GM12878 (cell line): ENCODE data around the gene CNTNAP2. TPM values are rescaled to one million over a fixed set of nuclear protein-coding genes. Genes with fewer than 3 reads are reported as not detected.

Source experiments
- ATAC-seq: fragments of 200-7000 bp; cut with Tn5 transposase; 3 replicates; pipeline ENCODE4 v1.9.1; 2020; ENCODE audit warnings: mild to moderate bottlenecking, moderate library complexity
- BruUV-seq: library from RNA; stranded (reverse); fragments of 400-500 nt; replicated peaks from 2 replicates; lab custom pipeline; 2021; lab: Mats Ljungman, UMichigan
- CTCF ChIA-PET: fragments of 300-600 bp; sonication (Branson Sonifier 250); formaldehyde crosslinking; extraction: SDS; loops from one replicate; lab custom pipeline; 2021; ENCODE audit warnings: inconsistent platforms; lab: Yijun Ruan, JAX
- POLR2A ChIA-PET: fragments of 350-600 bp; formaldehyde crosslinking; extraction: SDS; loops from one replicate; lab custom pipeline; 2021; ENCODE audit warnings: inconsistent platforms; lab: Charles Lee
- RAD21 ChIA-PET: fragments of 300-600 bp; sonication (Branson Sonifier 250); formaldehyde crosslinking; loops from one replicate; lab custom pipeline; 2023; ENCODE audit warnings: antibody characterized with exemption; ENCODE audit not compliant: unreplicated experiment; lab: Charles Lee
- SMC1A ChIA-PET: fragments of 300-600 bp; sonication (Branson Sonifier 250); formaldehyde crosslinking; loops from one replicate; lab custom pipeline; 2023; ENCODE audit not compliant: unreplicated experiment, uncharacterized antibody; lab: Charles Lee
- DNase-seq: peaks from one replicate; pipeline ENCODE4 v3.0.0-alpha.2; 2011; ENCODE audit warnings: low read depth, low spot score
- FAIRE-seq: peaks from 3 replicates; lab custom pipeline; 2011; peaks lifted over from hg19 to GRCh38; lab: Jason Lieb, UNC
- H2AFZ ChIP-seq: 2 replicates; pipeline ENCODE4 v1.6.0; 2011; ENCODE audit warnings: low read depth, low read length, control low read depth; ENCODE audit not compliant: control insufficient read depth
- H3K27ac ChIP-seq: 2 replicates; pipeline ENCODE4 v1.5.1; 2011; ENCODE audit warnings: control low read depth; ENCODE audit not compliant: control insufficient read depth, insufficient read depth
- H3K27me3 ChIP-seq, 2 experiments: replicated peaks in 1 of 2; 2 replicates each; pipeline versions ENCODE4 v1.6.0 to v1.6.1; 2011; ENCODE audit warnings: low read length in 1 of 2; ENCODE audit not compliant: control insufficient read depth in 2 of 2, insufficient read depth in 2 of 2
- H3K36me3 ChIP-seq, 2 experiments: 2 replicates each; pipeline ENCODE4 v1.5.1; 2011; ENCODE audit warnings: low read length in 1 of 2; ENCODE audit not compliant: control insufficient read depth in 2 of 2, insufficient read depth in 2 of 2
- H3K4me1 ChIP-seq: 2 replicates; pipeline ENCODE4 v1.6.1; 2011; ENCODE audit warnings: mild to moderate bottlenecking, low read length, moderate library complexity, mixed read lengths; ENCODE audit not compliant: control insufficient read depth, insufficient read depth
- H3K4me2 ChIP-seq: 2 replicates; pipeline ENCODE4 v1.6.0; 2011; ENCODE audit warnings: control low read depth; ENCODE audit not compliant: control insufficient read depth, insufficient read depth
- H3K4me3 ChIP-seq: fragments of 200-600 bp; sonication (generic); 2 replicates; pipeline ENCODE4 v1.5.1; 2016
- H3K79me2 ChIP-seq: 2 replicates; pipeline ENCODE4 v1.6.0; 2011; ENCODE audit warnings: low read length; ENCODE audit not compliant: control insufficient read depth, insufficient read depth
- H3K9ac ChIP-seq: 2 replicates; pipeline ENCODE4 v1.8.0; 2011; ENCODE audit warnings: low read length, control low read depth, mixed read lengths; ENCODE audit not compliant: control insufficient read depth, insufficient read depth
- H3K9me3 ChIP-seq: replicated peaks from 3 replicates; pipeline ENCODE4 v1.5.1; 2011; ENCODE audit warnings: mild to moderate bottlenecking, low read length; ENCODE audit not compliant: control insufficient read depth, insufficient read depth
- H4K20me1 ChIP-seq: 2 replicates; pipeline ENCODE4 v1.6.0; 2011; ENCODE audit not compliant: control insufficient read depth, insufficient read depth
- CBX5 ChIP-seq: sonication (generic); IDR thresholded peaks from 2 replicates; pipeline ENCODE4 v1.6.1; 2016; ENCODE audit warnings: low read depth, moderate library complexity, mild to moderate bottlenecking, inconsistent platforms
- FOXM1 ChIP-seq: IDR thresholded peaks from 2 replicates; pipeline ENCODE4 v1.6.1; 2012; ENCODE audit warnings: low read depth, mild to moderate bottlenecking, inconsistent platforms, low read length, moderate library complexity
- MTA3 ChIP-seq: IDR thresholded peaks from 2 replicates; pipeline ENCODE4 v1.6.1; 2012; ENCODE audit warnings: low read length, inconsistent platforms, borderline replicate concordance
- NBN ChIP-seq: fragments of 450-650 bp; IDR thresholded peaks from 2 replicates; pipeline ENCODE4 v1.6.1; 2016
- NFXL1 ChIP-seq: fragments of 450-650 bp; IDR thresholded peaks from 2 replicates; pipeline ENCODE4 v1.6.1; 2017; ENCODE audit warnings: antibody characterized with exemption, mild to moderate bottlenecking, borderline replicate concordance
- NKRF ChIP-seq: fragments of 450-650 bp; conservative IDR thresholded peaks from 2 replicates; pipeline ENCODE4 v1.6.1; 2017; ENCODE audit warnings: mild to moderate bottlenecking, moderate library complexity
- PKNOX1 ChIP-seq: fragments of 450-650 bp; IDR thresholded peaks from 2 replicates; pipeline ENCODE4 v1.6.1; 2016; ENCODE audit warnings: mild to moderate bottlenecking
- RELB ChIP-seq: fragments of 450-650 bp; IDR thresholded peaks from 2 replicates; pipeline ENCODE4 v1.6.1; 2017; ENCODE audit warnings: low read depth, mild to moderate bottlenecking, moderate library complexity
- SREBF2 ChIP-seq: IDR thresholded peaks from 2 replicates; pipeline ENCODE4 v1.6.1; 2012; ENCODE audit warnings: mild to moderate bottlenecking, low read length
- SRF ChIP-seq, 2 experiments: IDR thresholded peaks; 2 replicates each; pipeline ENCODE4 v1.6.1; 2011; ENCODE audit warnings: low read depth in 2 of 2, low read length in 2 of 2, mild to moderate bottlenecking in 1 of 2, moderate library complexity in 1 of 2
- ZBTB4 ChIP-seq: fragments of 450-650 bp; formaldehyde crosslinking; IDR thresholded peaks from 2 replicates; pipeline ENCODE4 v1.4.0; 2022; ENCODE audit warnings: mild to moderate bottlenecking, moderate library complexity
- in situ Hi-C: fragments of 300-500 bp; cut with MboI; formaldehyde crosslinking; loops from 9 replicates; pipeline ENCODE4 v1.14.3; 2018; ENCODE audit warnings: mixed read lengths
- intact Hi-C: fragments of 100-400 bp; cut with micrococcal nuclease; formaldehyde crosslinking; loops from one replicate; pipeline ENCODE4 v1.14.2; 2022; ENCODE audit not compliant: unreplicated experiment
- polyA plus RNA-seq, 11 experiments: library from polyadenylated mRNA; depleted of rRNA in 4 of 11; unstranded in 6 of 11; stranded (reverse) in 5 of 11; fragments of >200 nt; fragmentation: Nextera tagmentation in 4 of 11; fragmentation: Illumina TruSeq in 1 of 11; extraction: Ambion mirVana in 4 of 11; extraction: Trizol in 1 of 11; gene quantifications; 1 replicate in 1 of 11; 2 replicates in 10 of 11; pipeline versions ENCODE4 v1.2.1 to v1.2.3, GENCODE V29; 2011 to 2016; ENCODE audit warnings: inconsistent platforms in 2 of 11, missing spikeins in 2 of 11, low read depth in 1 of 11
- total RNA-seq, 4 experiments: library from RNA; depleted of rRNA in 3 of 4; stranded (reverse); fragments of >200 nt in 3 of 4; fragmentation: Illumina TruSeq in 1 of 4; extraction: Trizol in 1 of 4; gene quantifications; 2 replicates each; pipeline versions ENCODE4 v1.2.1 to v1.2.3, GENCODE V29; 2013 to 2021

The CNTNAP2 gene
- total and polyA plus RNA-seq, 10 of the 15 experiments (the other 5 are each of a cell fraction or from before 2014, with no cell fraction given), result 0.03 to 0.08 (median 0.03) TPM; not detected in 7

GRCh38 chr7:147852833-147853232 is 1736.2 kb downstream of the CNTNAP2 start:
- CTCF ChIA-PET, result no interaction called here
- Histone ChIP-seq H3K4me2 (no peak overlapping the region), H4K20me1 (no peaks in the 10 kb centered on the region), H3K27ac (no peak overlapping the region), H3K9ac (no peak overlapping the region), H2AFZ (no peak overlapping the region), H3K79me2 (no peaks in the 10 kb centered on the region), H3K36me3 (no peaks in the 10 kb centered on the region), H3K9me3 (no peaks in the 10 kb centered on the region), H3K4me1 (no peaks in the 10 kb centered on the region), H3K4me3 (no peak overlapping the region), H3K27me3 (no peaks in the 10 kb centered on the region)
- intact Hi-C loops, result no loop called here
- POLR2A ChIA-PET, result no interaction called here
- DNase-seq (no peak), FAIRE-seq (no peak), ATAC-seq (no peak)
- SMC1A ChIA-PET, result interaction anchor here (1.4 kb wide), 1 partner anchor 20 kb away, joined by 3 read pairs; no protein-coding TSS in a partner anchor
- in situ Hi-C loops, result no loop called here
- RAD21 ChIA-PET, result no interaction called here
- BruUV-seq, result no TSS peak
- TF ChIP-seq NFXL1, result no peak
- no peak for TF ChIP-seq SREBF2
- TF ChIP-seq CBX5, result no peak
- no peak for TF ChIP-seq NKRF
- TF ChIP-seq ZBTB4 (CRISPR knock-in tag), result no peak
- TF ChIP-seq MTA3, result no peak
- no peak for TF ChIP-seq SRF (IDR thresholded peaks at IDR 0.05; ENCODE audit: low read depth in 2 of 2, low read length in 2 of 2)
- TF ChIP-seq RELB, result no peak
- TF ChIP-seq PKNOX1, result no peak
- TF ChIP-seq NBN, result no peak
- no peak for TF ChIP-seq FOXM1
